ENCODE data around the gene OCA2. TPM values are rescaled to one million over a fixed set of nuclear protein-coding genes. Genes with fewer than 3 reads are reported as not detected.
A peak's percentile ranks its signal among the peaks of the same experiment; 100 is the strongest.

Gene OCA2
- total and polyA plus RNA-seq, 2 of the 4 experiments (the other 2 are of a cell fraction): under 0.01 to 0.03 TPM

GRCh38 chr15:27826902-27827714 lies 272.0 kb downstream of the OCA2 start:
- Histone ChIP-seq H3K27ac (ENCODE audit: insufficient read depth, low read length) (no peak overlapping the region), H3K9ac (ENCODE audit: low read depth, low read length) (no peak overlapping the region; the same call in 1 of the 2 replicates), H2BK120ac (ENCODE audit: low read depth, low read length) (no peak overlapping the region), H3K4me1 (ENCODE audit: control insufficient read depth, insufficient read depth, low read length) (no peaks in the 10 kb centered on the region), H2BK20ac (ENCODE audit: low read depth, low read length) (no peak overlapping the region), H3K18ac (ENCODE audit: low read depth, low read length) (no peak overlapping the region), H3K9me1 (ENCODE audit: insufficient read depth, low read length) (no peaks in the 10 kb centered on the region), H4K20me1 (ENCODE audit: insufficient read depth, low read length) (no peaks in the 10 kb centered on the region), H3K79me1 (ENCODE audit: low read depth in 1 of 2, low read length in 2 of 2) (no peaks in the 10 kb centered on the region), H3K9me3 (ENCODE audit: control insufficient read depth, insufficient read depth, low read length) (peaks cover 13% of the 10 kb centered on the region), H3K4me2 (ENCODE audit: low read depth, low read length) (peak overlapping the region; percentile 36; the same call in 1 of the 2 replicates), H4K8ac (ENCODE audit: low read depth in 2 of 2, low read length in 2 of 2) (no peak overlapping the region), H3K23ac (ENCODE audit: low read depth, low read length) (no peak overlapping the region), H3K4me3 (ENCODE audit: insufficient read depth, low read depth, low read length) (no peak overlapping the region), H3K14ac (replicated peaks; ENCODE audit: low read depth, low read length) (no peak overlapping the region), H2AFZ (replicated peaks; ENCODE audit: low read length, poor library complexity) (peak overlapping the region; percentile 72), H3K56ac (ENCODE audit: extremely low read depth, insufficient read depth, low read length) (no peak overlapping the region), H2BK5ac (ENCODE audit: low read depth, low read length, poor library complexity, severe bottlenecking) (no peak overlapping the region), H3K4ac (ENCODE audit: low read depth, low read length) (no peak overlapping the region), H4K5ac (ENCODE audit: low read depth, low read length) (no peak overlapping the region), H3K36me3 (ENCODE audit: control insufficient read depth, insufficient read depth, low read length) (no peaks in the 10 kb centered on the region), H4K91ac (ENCODE audit: insufficient read depth, low read depth, low read length) (no peak overlapping the region), H2AK9ac (replicated peaks; ENCODE audit: low read depth, low read length, poor library complexity) (no peak overlapping the region), H2BK15ac (ENCODE audit: low read depth, low read length) (no peak overlapping the region; the same call in 2 of the 3 replicates), H2AK5ac (ENCODE audit: low read depth, low read length) (no peak overlapping the region), H3K27me3 (ENCODE audit: control insufficient read depth, insufficient read depth, low read length) (no peaks in the 10 kb centered on the region)
- ChIA-PET CTCF (interaction anchor here (0.6 kb wide), 1 partner anchor 124 kb away, joined by 3 read pairs; no protein-coding TSS in a partner anchor), POLR2A (ENCODE audit: unreplicated experiment) (no interaction called here)
- intact Hi-C loops (cut with micrococcal nuclease): no loop called here
- BruUV-seq (replicated peaks): no TSS peak
- TF ChIP-seq CEBPB (IDR thresholded peaks at IDR 0.05; ENCODE audit: low read depth, low read length) (no peak), BHLHE40 (IDR thresholded peaks at IDR 0.05; ENCODE audit: low read depth, low read length) (no peak), NFE2L2 (IDR thresholded peaks at IDR 0.05; ENCODE audit: low read depth, low read length) (no peak), USF2 (IDR thresholded peaks at IDR 0.05; ENCODE audit: low read depth, low read length) (no peak), FOS (IDR thresholded peaks at IDR 0.05; ENCODE audit: low read depth, low read length) (no peak), SMC3 (IDR thresholded peaks at IDR 0.05; ENCODE audit: low read depth, low read length) (no peak), MAFK (IDR thresholded peaks at IDR 0.05; ENCODE audit: low read depth, low read length) (no peak), CHD1 (IDR thresholded peaks at IDR 0.05; ENCODE audit: low read depth, low read length) (no peak), MXI1 (IDR thresholded peaks at IDR 0.05; ENCODE audit: borderline replicate concordance, low read depth, low read length) (no peak), RAD21 (IDR thresholded peaks at IDR 0.05; ENCODE audit: low read length) (no peak), MAZ (IDR thresholded peaks at IDR 0.05; ENCODE audit: borderline replicate concordance, low read depth, low read length) (no peak), RCOR1 (IDR thresholded peaks at IDR 0.05; ENCODE audit: insufficient replicate concordance, low read length) (no peak)
- TF ChIP-seq, protein P1, sequence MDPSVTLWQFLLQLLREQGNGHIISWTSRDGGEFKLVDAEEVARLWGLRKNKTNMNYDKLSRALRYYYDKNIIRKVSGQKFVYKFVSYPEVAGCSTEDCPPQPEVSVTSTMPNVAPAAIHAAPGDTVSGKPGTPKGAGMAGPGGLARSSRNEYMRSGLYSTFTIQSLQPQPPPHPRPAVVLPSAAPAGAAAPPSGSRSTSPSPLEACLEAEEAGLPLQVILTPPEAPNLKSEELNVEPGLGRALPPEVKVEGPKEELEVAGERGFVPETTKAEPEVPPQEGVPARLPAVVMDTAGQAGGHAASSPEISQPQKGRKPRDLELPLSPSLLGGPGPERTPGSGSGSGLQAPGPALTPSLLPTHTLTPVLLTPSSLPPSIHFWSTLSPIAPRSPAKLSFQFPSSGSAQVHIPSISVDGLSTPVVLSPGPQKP (IDR thresholded peaks at IDR 0.05; ENCODE audit: borderline replicate concordance, low read depth, low read length): no peak
- TF ChIP-seq, protein P2, sequence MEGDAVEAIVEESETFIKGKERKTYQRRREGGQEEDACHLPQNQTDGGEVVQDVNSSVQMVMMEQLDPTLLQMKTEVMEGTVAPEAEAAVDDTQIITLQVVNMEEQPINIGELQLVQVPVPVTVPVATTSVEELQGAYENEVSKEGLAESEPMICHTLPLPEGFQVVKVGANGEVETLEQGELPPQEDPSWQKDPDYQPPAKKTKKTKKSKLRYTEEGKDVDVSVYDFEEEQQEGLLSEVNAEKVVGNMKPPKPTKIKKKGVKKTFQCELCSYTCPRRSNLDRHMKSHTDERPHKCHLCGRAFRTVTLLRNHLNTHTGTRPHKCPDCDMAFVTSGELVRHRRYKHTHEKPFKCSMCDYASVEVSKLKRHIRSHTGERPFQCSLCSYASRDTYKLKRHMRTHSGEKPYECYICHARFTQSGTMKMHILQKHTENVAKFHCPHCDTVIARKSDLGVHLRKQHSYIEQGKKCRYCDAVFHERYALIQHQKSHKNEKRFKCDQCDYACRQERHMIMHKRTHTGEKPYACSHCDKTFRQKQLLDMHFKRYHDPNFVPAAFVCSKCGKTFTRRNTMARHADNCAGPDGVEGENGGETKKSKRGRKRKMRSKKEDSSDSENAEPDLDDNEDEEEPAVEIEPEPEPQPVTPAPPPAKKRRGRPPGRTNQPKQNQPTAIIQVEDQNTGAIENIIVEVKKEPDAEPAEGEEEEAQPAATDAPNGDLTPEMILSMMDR (conservative IDR thresholded peaks at IDR 0.05; ENCODE audit: low read depth, low read length): no peak
- ATAC-seq (ENCODE audit: low read depth) (no peak), DNase-seq (peak; percentile 60)
- dilution Hi-C loops (cut with HindIII; ENCODE audit: low sequenced_read_pairs, unreplicated experiment): no loop called here
- in situ Hi-C loops (cut with MboI; ENCODE audit: low sequenced_read_pairs): no loop called here
- 25% methylated on average over 2 of the region's 15 CpGs; no CpG with 5 or more reads in 1 of the 2 experiments for WGBS, 2 experiments (ENCODE audit: extremely low coverage in 2 of 2, insufficient read length in 1 of 2)

Measured in IMR-90 (cell line).